SK-N-SH treated with all-trans-retinoic acid at 6 μM for 48 hours (cell line): ENCODE results near the gene PSG2.
"Not testable (repeated sequence)": the region's sequence is repeated elsewhere in the genome, so short reads cannot be mapped to it uniquely, and the experiment has no call there.

Experiments used
- TCF4 ChIP-seq: fragments of 250-450 bp; sonication (Bioruptor Pico); IDR thresholded peaks from 2 replicates; pipeline ENCODE4 v1.8.0; 2021; ENCODE audit warnings: mild to moderate bottlenecking, moderate library complexity, borderline replicate concordance
- ZC3H10 ChIP-seq: fragments of 250-450 bp; sonication (Bioruptor Pico); IDR thresholded peaks from 2 replicates; pipeline ENCODE4 v1.5.1; 2021; ENCODE audit warnings: mild to moderate bottlenecking, moderate library complexity

DNA sequence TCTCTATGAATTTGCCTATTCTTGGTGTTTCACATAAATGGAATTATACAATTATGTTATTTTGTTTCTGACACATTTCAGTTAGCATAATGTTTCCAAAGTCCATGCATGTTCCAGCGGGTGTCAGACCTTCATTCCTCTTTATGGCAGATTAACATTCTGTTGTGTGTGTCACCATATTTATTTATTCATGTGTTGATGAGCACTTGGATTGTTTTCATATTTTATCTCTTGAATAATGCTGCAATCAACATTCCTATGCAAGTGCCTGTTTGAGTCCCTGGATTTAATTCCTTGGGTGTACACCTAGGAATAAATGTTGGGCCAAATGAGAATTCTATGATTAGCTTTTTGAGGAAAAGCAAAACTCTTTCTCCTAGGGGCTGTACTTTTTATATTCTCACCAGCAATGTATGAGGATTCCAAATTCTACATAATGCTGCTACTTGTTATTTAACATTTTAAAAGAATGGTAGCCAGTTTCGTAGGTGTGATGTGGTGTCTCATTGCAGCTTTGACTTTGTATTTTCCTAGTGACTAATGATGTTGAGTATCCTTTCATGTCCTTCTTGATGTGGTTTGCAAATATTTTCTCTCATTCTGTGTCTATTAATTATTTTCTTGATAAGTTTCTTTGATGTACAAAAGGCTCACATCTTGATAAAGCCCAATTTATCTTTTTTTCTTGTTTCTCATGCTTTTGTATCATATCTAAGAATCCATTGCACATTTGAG, 3.5 kb upstream of the PSG2 start:
- not testable (repeated sequence) for TF ChIP-seq TCF4, ZC3H10 (CRISPR knock-in tag)
